ENCODE results near the gene MPRIP. TPM values are rescaled to one million over a fixed set of nuclear protein-coding genes. Genes with fewer than 3 reads are reported as not detected.

MPRIP gene
- polyA plus RNA-seq, 1 of the 3 experiments (the other 2 are of a cell fraction) = 64.4 TPM

GRCh38 chr17:17093764-17094163 is 51.5 kb downstream of the MPRIP start:
- peaks cover 84% of the 10 kb centered on the region for H4K20me1 ChIP-seq (ENCODE audit: insufficient read depth)
- H3K9me3 ChIP-seq = no peaks in the 10 kb centered on the region
- no peak overlapping the region for H3K4me2 ChIP-seq
- peaks cover 0 to 3% of the 10 kb centered on the region in 2 experiments; a peak in 1 of 4 replicates for H3K4me1 ChIP-seq (ENCODE audit: control insufficient read depth in 1 of 2, insufficient read depth in 2 of 2, low read depth in 1 of 2, low read length in 1 of 2)
- WGBS (ENCODE audit: low lambda C conversion rate) = 81% methylated on average over 5 of the region's 5 CpGs
- no peak for TF ChIP-seq TAF1 (IDR thresholded peaks at IDR 0.05; ENCODE audit: borderline replicate concordance, low read depth, low read length)
- TF ChIP-seq REST (IDR thresholded peaks at IDR 0.05; ENCODE audit: low read depth, low read length) = no peak
- TF ChIP-seq RCOR1 (IDR thresholded peaks at IDR 0.05; ENCODE audit: low read length) = no peak
- TF ChIP-seq RXRA (IDR thresholded peaks at IDR 0.05; ENCODE audit: borderline replicate concordance, low read depth) = no peak
- TF ChIP-seq NFIC (IDR thresholded peaks at IDR 0.05; ENCODE audit: borderline replicate concordance) = no peak
- TF ChIP-seq YY1 (IDR thresholded peaks at IDR 0.05; ENCODE audit: low read depth) = no peak
- TF ChIP-seq RFX5 (IDR thresholded peaks at IDR 0.05; ENCODE audit: low read length) = no peak
- TF ChIP-seq POLR2AphosphoS5 (IDR thresholded peaks at IDR 0.05; ENCODE audit: low read depth, low read length) = no peak
- TF ChIP-seq PBX3 (IDR thresholded peaks at IDR 0.05) = no peak
- no peak for TF ChIP-seq MAX (IDR thresholded peaks at IDR 0.05; ENCODE audit: low read depth)
- no peak for TF ChIP-seq NRF1 (IDR thresholded peaks at IDR 0.05; ENCODE audit: low read depth, low read length)
- H3K4me3 ChIP-seq (ENCODE audit: low read depth in 2 of 2, low read length in 1 of 2) = no peak overlapping the region
- peaks cover 4% of the 10 kb centered on the region for H3F3A ChIP-seq (replicated peaks; ENCODE audit: insufficient read depth)
- no peak overlapping the region for H2AFZ ChIP-seq (ENCODE audit: low read depth)
- H3K79me2 ChIP-seq (ENCODE audit: insufficient read depth) = peaks cover 100% of the 10 kb centered on the region
- CTCF ChIA-PET = no interaction called here
- no peaks in the 10 kb centered on the region for H3K27me3 ChIP-seq (ENCODE audit: insufficient read depth)
- H3K9ac ChIP-seq = no peak overlapping the region
- H3K27ac ChIP-seq (ENCODE audit: low read depth in 2 of 2, low read length in 1 of 2) = no peak overlapping the region
- no peak for DNase-seq
- no peaks in the 10 kb centered on the region for H3K9me2 ChIP-seq
- POLR2A ChIA-PET = no interaction called here
- peaks cover 11% of the 10 kb centered on the region in 2 experiments for H3K36me3 ChIP-seq (replicated peaks in 1 of 2; ENCODE audit: control insufficient read depth in 1 of 2, insufficient read depth in 2 of 2, low read length in 1 of 2)

GRCh38 chr17:17096438-17097178 is 54.4 kb downstream of the MPRIP start:
- Histone ChIP-seq H3K27me3 (ENCODE audit: insufficient read depth) (no peaks in the 10 kb centered on the region), H3K79me2 (ENCODE audit: insufficient read depth) (peaks cover 97% of the 10 kb centered on the region), H3K4me2 (no peak overlapping the region), H3K36me3 (replicated peaks in 1 of 2; ENCODE audit: control insufficient read depth in 1 of 2, insufficient read depth in 2 of 2, low read length in 1 of 2) (peaks cover 2 to 11% of the 10 kb centered on the region in 2 experiments), H3K9me3 (no peaks in the 10 kb centered on the region), H3K27ac (ENCODE audit: low read depth in 2 of 2, low read length in 1 of 2) (peak overlapping the region in 1 of 2 experiments; percentile 4; a peak in 1 of 4 replicates), H3F3A (replicated peaks; ENCODE audit: insufficient read depth) (peaks cover 4% of the 10 kb centered on the region), H3K9ac (no peak overlapping the region), H3K4me3 (ENCODE audit: low read depth in 2 of 2, low read length in 1 of 2) (no peak overlapping the region), H3K4me1 (ENCODE audit: control insufficient read depth in 1 of 2, insufficient read depth in 2 of 2, low read depth in 1 of 2, low read length in 1 of 2) (peaks cover 0 to 3% of the 10 kb centered on the region in 2 experiments; a peak in 1 of 4 replicates), H3K9me2 (no peaks in the 10 kb centered on the region), H4K20me1 (ENCODE audit: insufficient read depth) (peaks cover 73% of the 10 kb centered on the region), H2AFZ (ENCODE audit: low read depth) (no peak overlapping the region)
- WGBS (ENCODE audit: low lambda C conversion rate) = 90% methylated on average over 7 of the region's 7 CpGs
- CTCF ChIA-PET = no interaction called here
- no peak for DNase-seq
- POLR2A ChIA-PET = no interaction called here
- TF ChIP-seq TEAD4 (IDR thresholded peaks at IDR 0.05; ENCODE audit: borderline replicate concordance, insufficient read depth) = no peak
- no peak for TF ChIP-seq PBX3 (IDR thresholded peaks at IDR 0.05)
- TF ChIP-seq TAF1 (IDR thresholded peaks at IDR 0.05; ENCODE audit: borderline replicate concordance, low read depth, low read length) = no peak
- TF ChIP-seq SMC3 (IDR thresholded peaks at IDR 0.05; ENCODE audit: low read depth, low read length) = no peak
- TF ChIP-seq TCF12 (IDR thresholded peaks at IDR 0.05) = no peak
- TF ChIP-seq USF2 (IDR thresholded peaks at IDR 0.05; ENCODE audit: borderline replicate concordance, low read depth, low read length) = no peak
- TF ChIP-seq RAD21 (IDR thresholded peaks at IDR 0.05; ENCODE audit: low read length) = no peak
- no peak for TF ChIP-seq USF1 (IDR thresholded peaks at IDR 0.05; ENCODE audit: borderline replicate concordance, low read depth)
- no peak for TF ChIP-seq RXRA (IDR thresholded peaks at IDR 0.05; ENCODE audit: borderline replicate concordance, low read depth)
